Psoas muscle (tissue), 8 donors: Measurements from ENCODE around the gene SLC35E1. TPM values are rescaled to one million over a fixed set of nuclear protein-coding genes. Genes with fewer than 3 reads are reported as not detected.

Experiments
- ATAC-seq, 4 donors: fragments of 200-7000 bp; cut with Tn5 transposase; one replicate each; pipeline ENCODE4 v1.9.1; 2020; ENCODE audit warnings: moderate library complexity in 3 of 4, mild to moderate bottlenecking in 2 of 4
- DNase-seq, 2 donors: peaks; one replicate each; pipeline ENCODE4 v3.0.0-alpha.2; 2020
- H3K27ac ChIP-seq: fragments of 200-600 bp; one replicate; pipeline ENCODE4 v1.8.0; 2022
- H3K27me3 ChIP-seq, 3 donors: fragments of 200-600 bp in 1 of 3; one replicate each; pipeline versions ENCODE4 v1.6.1 to v1.8.0; 2013 to 2022; ENCODE audit warnings: low read length in 2 of 3, mild to moderate bottlenecking in 2 of 3, moderate library complexity in 1 of 3; ENCODE audit not compliant: insufficient read depth in 3 of 3
- H3K36me3 ChIP-seq, 2 donors: fragments of 200-600 bp in 1 of 2; one replicate each; pipeline versions ENCODE4 v1.6.1 to v1.8.0; 2013 to 2022; ENCODE audit warnings: low read depth in 1 of 2, mild to moderate bottlenecking in 1 of 2, moderate library complexity in 1 of 2; ENCODE audit not compliant: insufficient read depth in 1 of 2
- H3K4me1 ChIP-seq: fragments of 200-600 bp; one replicate; pipeline ENCODE4 v1.8.0; 2022
- H3K4me3 ChIP-seq: fragments of 200-600 bp; one replicate; pipeline ENCODE4 v1.8.0; 2022; ENCODE audit warnings: mild to moderate bottlenecking
- H3K9me3 ChIP-seq: fragments of 200-600 bp; one replicate; pipeline ENCODE4 v1.8.0; 2022
- CTCF ChIP-seq: fragments of 200-600 bp; IDR thresholded peaks from one replicate; pipeline ENCODE4 v1.8.0; 2022; ENCODE audit warnings: antibody characterized with exemption
- WGBS, 3 donors: extraction: QIAGEN DNeasy Blood & Tissue Kit; methylation state at CpG; one replicate each; pipeline versions ENCODE4 v1.1.6 to v1.1.7; 2013; 5-methylcytosine and 5-hydroxymethylcytosine counted together
- intact Hi-C, 2 donors: fragments of 100-400 bp; cut with DNase I; formaldehyde crosslinking; loops; one replicate each; pipeline versions ENCODE4 v1.11.0 to v1.14.2; 2022
- polyA plus RNA-seq, 3 donors: library from polyadenylated mRNA; stranded (reverse); fragments of 200-250 nt; gene quantifications; one replicate each; pipeline ENCODE4 v1.2.3, GENCODE V29; 2013
- total RNA-seq, 4 donors: library from RNA; stranded (reverse); fragmentation: NEBNext Ultra II Directional in 2 of 4; extraction: Animal tissue kit (Norgen Biotek cat#: 25700) in 2 of 4; gene quantifications; one replicate each; pipeline versions ENCODE4 v1.2.1 to v1.2.4, GENCODE V29; 2021 to 2023
- donor health status: healthy with polysubstance abuse.
- donor health status: DM: no; HTN: no; CAD: no; lungs with moderate emphysema.
- donor health status: Bipolar disorder and iron deficiency.
- donor health status: healthy.
- donor health status: DM: yes; HTN: yes; CAD: no.
- donor health status: DM: no; HTN: no; CAD: no.
- donor health status: DM: no; HTN: no; CAD: no.
- donor health status: DM: yes; HTN: yes; CAD: no.

Gene SLC35E1
- total and polyA plus RNA-seq, 7 donors, result 17.1 to 42.1 (median 27.4) TPM

GRCh38 chr19:16571283-16571682 lies 932 bp downstream of the SLC35E1 start:
- no peaks in the 10 kb centered on the region for H3K9me3 ChIP-seq
- peaks cover 47% of the 10 kb centered on the region for H3K4me1 ChIP-seq
- peaks cover under 1 to 57% of the 10 kb centered on the region in 2 donors for H3K36me3 ChIP-seq
- ATAC-seq, result no peak
- peak overlapping the region; percentile 95 for H3K4me3 ChIP-seq
- no peaks in the 10 kb centered on the region for H3K27me3 ChIP-seq
- DNase-seq, result no peak
- WGBS, 3 donors, result 13 to 30% (median 16%) methylated on average over 5 to 6 of the region's 6 CpGs
- H3K27ac ChIP-seq, result peak overlapping the region; percentile 86
- no peak for TF ChIP-seq CTCF
- intact Hi-C loops, result loop anchor here (5.0 kb wide), 1 partner anchor 56 kb away; the partner anchor contains the start of gene MED26 (in 2 of the 2)

- peaks cover 32% of the 10 kb centered on the region for H3K4me1 ChIP-seq
- intact Hi-C loops, result loop anchor here (5.0 kb wide), 1 partner anchor 58 kb away; the partner anchor contains the start of gene MED26 (in 2 of the 2)
- peaks cover 0 to 62% of the 10 kb centered on the region in 2 donors for H3K36me3 ChIP-seq
- H3K27ac ChIP-seq, result no peak overlapping the region
- H3K9me3 ChIP-seq, result no peaks in the 10 kb centered on the region
- no peak for TF ChIP-seq CTCF
- H3K27me3 ChIP-seq, result no peaks in the 10 kb centered on the region
- 66 to 83% (median 69%) methylated on average over 17 of the region's 17 CpGs for WGBS, 3 donors
- no peak for DNase-seq
- no peak overlapping the region for H3K4me3 ChIP-seq
- peak in 1 of 4 donors; percentile 5 for ATAC-seq
Observed at GRCh38 chr19:16569609-16570320, 2.5 kb downstream of the SLC35E1 start.

GRCh38 chr19:16566702-16567101 lies 5.5 kb downstream of the SLC35E1 start:
- H3K36me3 ChIP-seq, result peaks cover 0 to 79% of the 10 kb centered on the region in 2 donors
- H3K27ac ChIP-seq, result peak overlapping the region; percentile 12
- intact Hi-C loops, result no loop called here
- no peak overlapping the region for H3K4me3 ChIP-seq
- no peak for TF ChIP-seq CTCF
- no peaks in the 10 kb centered on the region for H3K9me3 ChIP-seq
- 92 to 96% (median 93%) methylated on average over 5 of the region's 5 CpGs for WGBS, 3 donors
- H3K4me1 ChIP-seq, result peaks cover 19% of the 10 kb centered on the region
- no peak for ATAC-seq
- H3K27me3 ChIP-seq, result no peaks in the 10 kb centered on the region
- DNase-seq, result no peak

- TF ChIP-seq CTCF, result no peak
- no peak for DNase-seq
- Histone ChIP-seq H3K36me3 (peaks cover 0 to 79% of the 10 kb centered on the region in 2 donors), H3K27ac (peak overlapping the region; percentile 12), H3K4me3 (no peak overlapping the region), H3K27me3 (no peaks in the 10 kb centered on the region), H3K9me3 (no peaks in the 10 kb centered on the region), H3K4me1 (peaks cover 20% of the 10 kb centered on the region)
- WGBS, 3 donors, result 76 to 89% (median 79%) methylated on average over 10 of the region's 10 CpGs
- intact Hi-C loops, result no loop called here
- no peak for ATAC-seq
Observed at GRCh38 chr19:16566161-16566560, 6.1 kb downstream of the SLC35E1 start.
